ENCODE data around the gene INSL3.
"Not testable (repeated sequence)": the region's sequence is repeated elsewhere in the genome, so short reads cannot be mapped to it uniquely, and the experiment has no call there.

INSL3 gene

GRCh38 chr19:17783721-17784120 is 37.6 kb downstream of the INSL3 start:
- DNase-seq (ENCODE audit: low read depth): not testable (repeated sequence)

GRCh38 chr19:17780781-17781180 is 40.5 kb downstream of the INSL3 start:
- DNase-seq (ENCODE audit: low read depth): no peak

GRCh38 chr19:17778968-17779929 is 42.1 kb downstream of the INSL3 start:
- no peak for DNase-seq (ENCODE audit: low read depth)

GRCh38 chr19:17778251-17778967 is 42.9 kb downstream of the INSL3 start:
- no peak for DNase-seq (ENCODE audit: low read depth)

- DNase-seq (ENCODE audit: low read depth): not testable (repeated sequence)
Observed at GRCh38 chr19:17777840-17778239, 43.5 kb downstream of the INSL3 start.

- no peak for DNase-seq (ENCODE audit: low read depth)
Observed at GRCh38 chr19:17775991-17776803, 45.1 kb downstream of the INSL3 start.

- DNase-seq (ENCODE audit: low read depth): no peak
Observed at GRCh38 chr19:17775245-17775927, 45.9 kb downstream of the INSL3 start.

GRCh38 chr19:17772172-17772571 is 49.1 kb downstream of the INSL3 start:
- DNase-seq (ENCODE audit: low read depth): no peak

GRCh38 chr19:17770613-17771012 is 50.7 kb downstream of the INSL3 start:
- DNase-seq (ENCODE audit: low read depth): no peak

GRCh38 chr19:17767559-17767958 is 53.8 kb downstream of the INSL3 start:
- DNase-seq (ENCODE audit: low read depth): no peak

- no peak for DNase-seq (ENCODE audit: low read depth)
Observed at GRCh38 chr19:17766543-17767131, 54.7 kb downstream of the INSL3 start.
